ENCODE data around the gene TBL2. TPM values are rescaled to one million over a fixed set of nuclear protein-coding genes. Genes with fewer than 3 reads are reported as not detected.
A peak's percentile ranks its signal among the peaks of the same experiment; 100 is the strongest.

Gene TBL2
- total and polyA plus RNA-seq, 2 experiments from 2014 or later: 6.9 to 27.8 TPM

- Mint-ChIP-seq H3K27me3 (ENCODE audit: insufficient read depth, low read depth, poor library complexity) (peaks cover 12% of the 10 kb centered on the region), H3K27ac (no peak overlapping the region; the same call in 1 of the 2 replicates), H3K9me3 (no peaks in the 10 kb centered on the region), H3K4me3 (peak overlapping the region; percentile 95; the same call in 2 of the 3 replicates), H3K36me3 (ENCODE audit: low read depth) (peaks cover 41% of the 10 kb centered on the region), H3K4me1 (peaks cover 25% of the 10 kb centered on the region)
- Histone ChIP-seq H3K27me3 (ENCODE audit: insufficient read depth) (no peaks in the 10 kb centered on the region), H3K36me3 (ENCODE audit: insufficient read depth) (peaks cover 25% of the 10 kb centered on the region; the same call in 1 of the 2 replicates), H3K4me2 (peak overlapping the region; percentile 86), H3K27ac (ENCODE audit: low read depth) (peak overlapping the region; percentile 90), H3K4me1 (ENCODE audit: insufficient read depth) (peaks cover 18% of the 10 kb centered on the region), H3F3A (replicated peaks; ENCODE audit: low read depth) (0 out of 2 replicates have a peak, but pooled peaks cover 6% of the 10 kb centered on the region), H2AFZ (peak overlapping the region; percentile 87; the same call in 1 of the 2 replicates), H4K20me1 (replicated peaks; ENCODE audit: insufficient read depth) (peaks cover 38% of the 10 kb centered on the region), H3K79me2 (replicated peaks; ENCODE audit: insufficient read depth) (peaks cover 51% of the 10 kb centered on the region), H3K9me2 (ENCODE audit: insufficient read depth) (no peaks in the 10 kb centered on the region), H3K4me3 (peak overlapping the region; percentile 67)
- ATAC-seq (peak; percentile 59), DNase-seq (ENCODE audit: low spot score) (peak; percentile 55)
- TF ChIP-seq REST (IDR thresholded peaks at IDR 0.05; ENCODE audit: unreplicated experiment) (no peak), ETS1 (IDR thresholded peaks at IDR 0.05) (no peak), JUNB (IDR thresholded peaks at IDR 0.05; ENCODE audit: unreplicated experiment) (no peak), POLR2AphosphoS5 (IDR thresholded peaks at IDR 0.05; ENCODE audit: low read depth) (no peak), CTCF (conservative IDR thresholded peaks at IDR 0.05; ENCODE audit: low read depth in 2 of 2) (no peak), EZH2phosphoT487 (IDR thresholded peaks at IDR 0.05; ENCODE audit: unreplicated experiment) (no peak), ZNF331 (CRISPR knock-in tag; IDR thresholded peaks at IDR 0.05; ENCODE audit: low read depth) (no peak), CREB1 (CRISPR knock-in tag; IDR thresholded peaks at IDR 0.05; ENCODE audit: low read depth) (no peak), ZNF114 (CRISPR knock-in tag; IDR thresholded peaks at IDR 0.05) (no peak), ZNF462 (CRISPR knock-in tag; IDR thresholded peaks at IDR 0.05) (no peak), EZH2 (IDR thresholded peaks at IDR 0.05; ENCODE audit: low read depth, unreplicated experiment) (no peak), NANOG (IDR thresholded peaks at IDR 0.05; ENCODE audit: borderline replicate concordance) (no peak), STAT1 (IDR thresholded peaks at IDR 0.05; ENCODE audit: unreplicated experiment) (no peak)
These were observed 56.7 kb downstream of the TBL2 start for GRCh38 chr7:73521636-73522104.
